Measurements from ENCODE around the gene CAMTA1. TPM values are rescaled to one million over a fixed set of nuclear protein-coding genes. Genes with fewer than 3 reads are reported as not detected.

The CAMTA1 gene
- total and polyA plus RNA-seq, 4 donors: 18.0 to 93.5 (median 35.8) TPM

GRCh38 chr1:7784492-7785071, 999.3 kb downstream of the CAMTA1 start:
- no peaks in the 10 kb centered on the region for H3K9me3 ChIP-seq (ENCODE audit: control insufficient read depth in 4 of 4, low read length in 3 of 4)
- H3K4me1 ChIP-seq (ENCODE audit: control insufficient read depth in 4 of 4, insufficient read depth in 4 of 4, low read length in 3 of 4): peaks cover 0 to 42% (median 31%) of the 10 kb centered on the region in 4 donors
- 19% methylated on average over 52 of the region's 52 CpGs for WGBS
- peak overlapping the region; percentile 59 to 77 for H3K9ac ChIP-seq (ENCODE audit: low read depth in 1 of 2, low read length in 2 of 2)
- H3K27me3 ChIP-seq (ENCODE audit: control insufficient read depth in 4 of 4, insufficient read depth in 4 of 4, low read length in 3 of 4): no peaks in the 10 kb centered on the region
- peak overlapping the region; percentile 43 to 75 (median 52) for H3K4me3 ChIP-seq (ENCODE audit: low read depth in 1 of 3, low read length in 3 of 3)
- DNase-seq (ENCODE audit: low spot score): no peak
- TF ChIP-seq HNF4A (conservative IDR thresholded peaks at IDR 0.05): peak; percentile 4 to 19
- peak; percentile 17 for TF ChIP-seq YY1 (IDR thresholded peaks at IDR 0.05)
- TF ChIP-seq ZBTB33 (IDR thresholded peaks at IDR 0.05): no peak
- TF ChIP-seq RXRA (IDR thresholded peaks at IDR 0.05): peak in 1 of 2 donors; percentile 19
- TF ChIP-seq SP1 (IDR thresholded peaks at IDR 0.05): no peak
- TF ChIP-seq REST (IDR thresholded peaks at IDR 0.05): peak; percentile 34
- TF ChIP-seq TAF1 (conservative IDR thresholded peaks at IDR 0.05): no peak
- no peak for TF ChIP-seq FOXA2 (IDR thresholded peaks at IDR 0.05)
- H3K36me3 ChIP-seq (ENCODE audit: control insufficient read depth in 4 of 4, insufficient read depth in 3 of 4, low read depth in 1 of 4, low read length in 3 of 4): peaks cover 3 to 29% (median 28%) of the 10 kb centered on the region in 4 donors
- H3K27ac ChIP-seq (ENCODE audit: low read depth in 1 of 2, low read length in 2 of 2): peak overlapping the region; percentile 77 to 86

- Histone ChIP-seq H3K36me3 (ENCODE audit: control insufficient read depth in 4 of 4, insufficient read depth in 3 of 4, low read depth in 1 of 4, low read length in 3 of 4) (peaks cover 3 to 33% (median 27%) of the 10 kb centered on the region in 4 donors), H3K4me1 (ENCODE audit: control insufficient read depth in 4 of 4, insufficient read depth in 4 of 4, low read length in 3 of 4) (peaks cover 0 to 42% (median 34%) of the 10 kb centered on the region in 4 donors), H3K27ac (ENCODE audit: low read depth in 1 of 2, low read length in 2 of 2) (peak overlapping the region; percentile 77 to 86), H3K9ac (ENCODE audit: low read depth in 1 of 2, low read length in 2 of 2) (peak overlapping the region; percentile 59 to 77), H3K27me3 (ENCODE audit: control insufficient read depth in 4 of 4, insufficient read depth in 4 of 4, low read length in 3 of 4) (no peaks in the 10 kb centered on the region), H3K4me3 (ENCODE audit: low read depth in 1 of 3, low read length in 3 of 3) (peak overlapping the region; percentile 43 to 75 (median 52)), H3K9me3 (ENCODE audit: control insufficient read depth in 4 of 4, low read length in 3 of 4) (no peaks in the 10 kb centered on the region)
- 52% methylated on average over 7 of the region's 7 CpGs for WGBS
- no peak for TF ChIP-seq SP1 (IDR thresholded peaks at IDR 0.05)
- no peak for TF ChIP-seq FOXA1 (IDR thresholded peaks at IDR 0.05)
- no peak for DNase-seq (ENCODE audit: low spot score)
Observed at GRCh38 chr1:7785108-7785507, 999.9 kb downstream of the CAMTA1 start.

GRCh38 chr1:7786795-7787194, 1001.5 kb downstream of the CAMTA1 start:
- Histone ChIP-seq H3K9ac (ENCODE audit: low read depth in 1 of 2, low read length in 2 of 2) (no peak overlapping the region), H3K27ac (ENCODE audit: low read depth in 1 of 2, low read length in 2 of 2) (no peak overlapping the region), H3K36me3 (ENCODE audit: control insufficient read depth in 4 of 4, insufficient read depth in 3 of 4, low read depth in 1 of 4, low read length in 3 of 4) (peaks cover 8 to 35% (median 30%) of the 10 kb centered on the region in 4 donors), H3K9me3 (ENCODE audit: control insufficient read depth in 4 of 4, low read length in 3 of 4) (peaks cover 0 to 11% (median 1%) of the 10 kb centered on the region in 4 donors), H3K27me3 (ENCODE audit: control insufficient read depth in 4 of 4, insufficient read depth in 4 of 4, low read length in 3 of 4) (no peaks in the 10 kb centered on the region), H3K4me3 (ENCODE audit: low read depth in 1 of 3, low read length in 3 of 3) (no peak overlapping the region), H3K4me1 (ENCODE audit: control insufficient read depth in 4 of 4, insufficient read depth in 4 of 4, low read length in 3 of 4) (peaks cover 0 to 45% (median 34%) of the 10 kb centered on the region in 4 donors)
- WGBS: 78% methylated on average over 5 of the region's 5 CpGs
- TF ChIP-seq YY1 (IDR thresholded peaks at IDR 0.05): no peak
- no peak for TF ChIP-seq TAF1 (conservative IDR thresholded peaks at IDR 0.05)
- no peak for TF ChIP-seq MAX (IDR thresholded peaks at IDR 0.05)
- TF ChIP-seq ATF3 (IDR thresholded peaks at IDR 0.05): no peak
- TF ChIP-seq CTCF (IDR thresholded peaks at IDR 0.05; ENCODE audit: low read depth, low read length, missing input control): no peak
- TF ChIP-seq REST (IDR thresholded peaks at IDR 0.05): no peak
- DNase-seq (ENCODE audit: low spot score): no peak

Data from liver (tissue), 9 donors.